HG03378 (cell line): ENCODE measurements around the gene RAET1L.
A peak's percentile ranks its signal among the peaks of the same experiment; 100 is the strongest.
"Not testable (repeated sequence)": the region's sequence is repeated elsewhere in the genome, so short reads cannot be mapped to it uniquely, and the experiment has no call there.

ENCODE experiments used
- ATAC-seq: cut with Tn5 transposase; IDR thresholded peaks from one replicate; pipeline ENCODE4 v1.9.1; 2021; ENCODE audit warnings: mild to moderate bottlenecking, moderate library complexity; ENCODE audit not compliant: unreplicated experiment

RAET1L gene

GRCh38 chr6:150017186-150017521 lies 8.2 kb downstream of the RAET1L start:
- ATAC-seq, result not testable (repeated sequence)

DNA sequence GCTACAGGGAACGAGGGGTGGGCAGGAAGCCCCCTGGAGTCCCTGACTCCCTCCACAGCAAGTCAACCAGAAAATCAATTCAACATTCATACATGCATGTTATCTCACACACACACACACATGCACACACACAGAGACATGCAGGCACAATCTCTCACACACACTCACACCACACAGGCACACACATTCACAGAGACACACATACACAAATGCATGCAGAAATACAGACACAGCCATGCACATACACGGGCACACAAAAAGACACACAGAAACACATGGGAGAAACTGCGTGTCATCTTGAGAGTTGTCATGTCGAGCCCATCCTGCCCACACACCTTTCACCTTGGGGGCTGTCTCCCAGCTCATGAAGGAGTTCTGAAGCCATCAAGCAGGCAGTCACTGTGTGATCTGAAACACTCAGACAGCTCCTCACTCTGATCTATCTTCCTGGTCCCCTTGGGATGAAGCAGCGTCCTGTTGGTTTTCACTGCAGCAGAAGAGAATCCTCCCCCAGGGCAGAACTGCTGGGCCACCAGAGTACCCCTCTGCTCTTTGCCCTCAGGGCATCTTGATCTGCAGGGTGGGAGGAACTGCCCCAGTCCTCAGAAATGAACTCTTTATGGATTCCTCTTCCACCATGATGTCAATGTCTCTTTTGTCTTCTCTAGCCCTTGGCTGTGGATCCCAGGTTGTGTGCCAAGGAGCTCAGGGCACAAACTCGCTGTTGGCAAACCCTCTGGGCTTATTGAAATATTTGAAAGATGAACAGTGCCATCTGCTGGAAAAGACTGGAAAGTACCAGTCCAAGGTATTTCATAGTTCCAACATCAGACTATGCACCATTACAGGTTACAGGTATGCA lies 8.8 kb downstream of the RAET1L start:
- no peak for ATAC-seq

- not testable (repeated sequence) for ATAC-seq
Observed at GRCh38 chr6:150015281-150016001, 9.9 kb downstream of the RAET1L start.

DNA sequence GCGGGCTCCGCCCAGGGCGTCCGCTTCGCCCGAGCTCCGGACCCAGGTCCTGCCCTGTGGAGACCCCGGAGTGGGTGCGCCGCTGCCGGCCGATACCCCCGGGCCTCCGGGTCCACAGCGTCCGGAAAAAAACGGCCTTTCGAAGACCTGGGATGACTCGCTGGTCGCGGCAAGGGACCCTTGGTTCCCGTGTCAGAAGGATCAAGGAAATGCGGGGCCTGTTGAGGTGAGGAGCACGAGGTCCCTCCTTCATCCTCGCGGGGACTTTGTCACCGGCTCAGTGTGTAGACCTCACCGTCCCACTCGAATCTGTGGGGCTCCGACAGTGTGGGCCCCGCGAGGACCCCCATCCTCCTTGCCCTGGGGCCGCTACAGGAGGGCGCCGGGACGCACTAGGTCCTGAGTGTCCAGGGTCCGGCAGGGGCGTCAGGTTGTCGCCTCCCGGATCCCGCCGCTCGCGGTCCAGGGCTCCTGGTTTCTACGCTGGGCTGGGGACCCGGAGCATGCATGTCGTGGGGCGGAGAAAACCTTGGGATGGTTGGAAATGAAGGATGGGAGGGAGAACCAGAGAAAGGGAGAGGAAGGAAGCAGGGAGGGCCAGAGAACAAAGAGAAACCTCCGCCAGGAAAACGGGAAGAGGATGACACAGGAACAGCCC lies 10.6 kb downstream of the RAET1L start:
- ATAC-seq, result not testable (repeated sequence)

- ATAC-seq, result not testable (repeated sequence)
Observed at GRCh38 chr6:150013785-150014622, 11.3 kb downstream of the RAET1L start.

DNA sequence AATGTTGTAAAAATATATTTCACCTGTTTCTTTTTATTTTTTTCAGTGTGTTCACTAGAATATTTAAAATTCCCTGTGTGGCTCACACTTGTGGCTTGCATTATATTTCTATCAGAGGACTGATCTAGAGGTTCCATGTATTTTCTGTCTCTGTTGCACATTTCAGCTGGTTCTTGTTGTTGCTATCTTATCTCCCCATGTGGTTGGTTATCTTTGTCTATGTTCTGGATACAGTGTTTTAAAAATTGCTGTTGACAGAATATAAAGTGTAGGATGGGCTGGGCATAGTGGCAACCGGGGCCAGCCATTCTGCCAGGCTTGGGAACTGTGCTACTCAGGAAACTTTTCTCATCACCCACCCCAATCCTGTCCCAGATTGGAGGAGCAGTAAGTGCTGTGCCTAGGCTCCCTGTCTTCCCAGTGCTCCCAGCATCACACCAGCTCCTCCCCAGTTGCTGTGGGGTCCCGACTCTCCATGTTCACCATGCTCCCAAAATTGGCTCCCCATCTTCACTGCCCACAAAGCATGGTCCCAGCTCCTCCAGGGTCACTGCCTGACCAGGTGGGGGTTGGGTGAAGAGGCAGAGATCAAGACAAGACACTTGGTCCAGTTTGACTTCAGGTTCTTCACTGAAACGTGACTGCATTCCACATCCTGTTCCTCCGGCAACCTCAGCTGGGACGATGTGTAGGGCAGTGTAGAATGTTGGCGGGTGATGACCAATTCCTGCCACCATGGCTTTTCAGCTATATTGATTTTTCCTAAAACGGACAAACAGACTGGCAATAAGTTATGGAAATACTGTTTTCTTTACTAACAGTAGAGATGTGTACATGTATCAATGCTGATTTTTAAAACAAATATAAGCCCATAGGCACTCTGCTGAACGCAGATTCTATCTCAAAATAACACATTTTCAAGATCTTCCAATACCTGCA lies 12.2 kb downstream of the RAET1L start:
- not testable (repeated sequence) for ATAC-seq

GRCh38 chr6:150008588-150008987 lies 16.7 kb downstream of the RAET1L start:
- no peak for ATAC-seq

DNA sequence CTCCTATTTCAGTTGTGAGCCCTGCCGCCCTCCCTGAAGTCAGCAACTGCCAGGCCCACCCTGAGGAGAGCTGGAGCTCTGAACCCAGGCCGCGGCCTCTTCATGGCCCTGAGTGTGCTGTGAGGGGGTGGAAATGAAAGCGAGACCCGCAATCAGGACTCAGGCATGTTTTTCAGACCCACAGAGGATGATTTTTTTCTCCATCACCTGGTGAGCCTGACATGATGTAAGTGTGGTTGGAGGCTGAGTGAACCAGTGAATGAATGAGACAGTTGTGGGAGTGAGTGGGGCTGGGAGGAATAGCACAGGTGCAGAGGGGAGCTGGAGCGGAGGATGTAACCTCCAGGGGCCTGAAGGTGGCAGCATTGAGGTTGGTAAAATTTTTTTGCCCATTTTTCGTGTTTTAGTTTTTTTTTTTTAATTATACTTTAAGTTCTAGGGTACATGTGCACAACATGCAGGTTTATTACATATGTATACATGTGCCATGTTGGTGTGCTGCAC lies 18.3 kb downstream of the RAET1L start:
- no peak for ATAC-seq

GRCh38 chr6:150005761-150006651 lies 19.3 kb downstream of the RAET1L start:
- no peak for ATAC-seq

DNA sequence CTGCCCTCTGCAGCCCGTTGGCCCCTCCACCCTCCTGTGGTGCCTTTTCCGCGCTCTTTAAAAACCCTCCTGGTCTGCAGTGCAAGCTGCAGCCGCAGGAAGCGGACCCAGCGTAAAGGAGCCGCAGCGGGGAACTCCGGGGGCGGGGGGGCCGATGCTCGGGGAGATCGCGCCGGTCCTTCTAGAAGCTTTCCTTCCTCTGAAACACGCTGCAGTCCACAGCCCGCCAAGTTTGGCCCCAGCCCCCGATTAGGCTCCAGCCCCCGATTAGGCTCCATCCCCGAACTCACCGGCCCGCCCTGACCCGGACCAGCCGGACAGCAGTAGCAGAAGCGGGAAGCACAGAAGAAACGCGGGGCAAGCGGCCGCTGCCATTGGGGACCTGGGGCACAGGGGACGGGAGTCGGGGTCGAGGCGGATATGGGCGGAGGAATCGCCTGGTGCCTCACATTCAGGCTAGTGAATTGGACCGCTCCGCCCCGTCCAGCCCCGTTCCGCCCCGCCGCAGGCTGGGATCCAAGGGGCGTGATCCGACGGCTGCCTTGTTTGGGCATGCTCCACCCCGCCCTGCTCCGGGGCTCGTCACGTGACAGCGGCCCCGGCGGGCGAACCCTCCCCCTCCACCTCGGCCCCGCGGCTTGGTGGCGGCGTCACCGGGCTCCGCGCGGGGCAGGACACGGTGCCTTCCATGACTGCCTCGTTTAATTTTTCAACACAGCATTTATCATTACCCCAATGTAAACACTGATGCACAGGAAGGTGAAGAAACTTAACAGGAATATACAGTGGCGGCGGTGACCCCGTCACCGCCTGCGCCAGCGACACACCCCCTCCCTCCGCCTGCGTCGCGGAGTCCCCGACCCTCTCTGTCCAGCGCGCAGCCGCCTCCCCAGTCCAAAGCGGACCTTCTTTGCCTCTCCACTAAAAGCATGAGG lies 20.3 kb downstream of the RAET1L start:
- ATAC-seq, result peak; percentile 42

GRCh38 chr6:150004101-150004782 lies 21.1 kb downstream of the RAET1L start:
- peak; percentile 33 for ATAC-seq

DNA sequence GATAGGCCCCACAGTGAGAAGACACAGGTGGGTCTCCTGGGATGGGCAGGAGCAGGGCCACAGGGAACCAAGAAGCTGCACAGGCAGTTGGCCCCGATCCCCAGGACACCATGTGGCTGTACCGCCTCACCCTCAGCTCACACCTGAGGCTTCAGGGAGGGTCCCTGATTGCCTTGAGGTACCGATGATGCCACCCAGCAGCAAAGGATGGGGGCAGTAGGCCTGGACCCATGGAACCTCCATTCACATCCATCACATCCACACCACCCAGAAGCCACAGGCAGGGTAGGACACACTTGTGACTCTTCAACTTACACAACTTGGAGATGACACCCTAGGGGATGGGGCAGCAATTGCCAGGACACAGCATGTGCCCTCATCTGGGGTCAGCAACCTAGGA lies 21.7 kb downstream of the RAET1L start:
- ATAC-seq, result not testable (repeated sequence)

- ATAC-seq, result no peak
Observed at GRCh38 chr6:150002710-150003109, 22.6 kb downstream of the RAET1L start.

DNA sequence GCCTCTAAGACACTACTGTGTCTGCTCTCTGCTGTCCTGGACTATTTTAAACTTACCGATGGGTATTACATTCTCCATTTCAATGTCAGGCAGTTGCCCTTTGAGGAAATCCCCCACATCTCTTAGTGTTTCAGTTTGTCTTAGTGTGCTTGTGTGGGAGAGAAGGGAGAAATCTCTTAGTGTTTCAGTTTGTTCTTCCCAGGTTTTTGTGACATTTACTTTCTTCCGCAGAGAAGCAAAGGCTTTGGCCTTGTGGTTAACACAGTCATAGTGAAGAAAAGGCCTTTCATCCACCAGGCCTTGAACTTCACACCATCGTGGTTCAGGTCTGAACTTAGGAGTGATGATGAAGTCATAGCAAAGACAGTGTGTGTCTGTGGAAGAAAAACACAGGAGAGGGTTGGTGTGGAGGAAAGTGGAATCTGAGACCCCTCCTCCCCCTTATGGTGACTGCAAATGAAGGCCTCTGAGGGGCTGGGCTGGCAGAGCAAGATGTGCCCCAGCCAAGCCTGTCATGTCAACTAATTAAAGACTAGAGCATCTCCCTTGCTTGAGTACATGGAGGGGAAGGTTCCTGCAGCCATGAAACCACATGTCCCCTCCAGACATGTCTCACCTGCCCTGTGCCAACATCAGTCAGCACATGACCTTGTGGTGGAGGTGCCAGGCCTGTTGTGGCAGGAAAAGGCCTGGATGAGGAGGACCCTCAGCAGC lies 23.9 kb downstream of the RAET1L start:
- peak; percentile 69 for ATAC-seq

DNA sequence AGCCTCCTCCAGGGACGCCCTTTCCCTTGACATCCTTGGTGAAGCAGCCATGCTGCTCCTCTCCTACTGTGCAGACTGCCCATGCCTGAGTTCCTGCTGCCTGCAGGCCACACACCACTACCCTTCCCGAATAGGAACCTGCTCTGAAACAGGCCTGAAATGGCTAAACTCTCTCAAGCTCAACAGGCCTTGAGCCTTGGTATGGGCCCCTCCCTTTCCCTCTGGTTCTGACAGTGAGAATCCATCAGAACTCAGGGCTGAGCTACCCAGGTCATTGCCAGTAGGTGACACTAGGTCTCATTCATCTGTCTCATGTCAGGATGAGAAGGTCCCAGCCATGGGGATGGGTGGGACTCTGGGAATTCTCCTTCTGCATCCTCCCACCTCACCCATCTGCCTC lies 25.7 kb downstream of the RAET1L start:
- ATAC-seq, result no peak

DNA sequence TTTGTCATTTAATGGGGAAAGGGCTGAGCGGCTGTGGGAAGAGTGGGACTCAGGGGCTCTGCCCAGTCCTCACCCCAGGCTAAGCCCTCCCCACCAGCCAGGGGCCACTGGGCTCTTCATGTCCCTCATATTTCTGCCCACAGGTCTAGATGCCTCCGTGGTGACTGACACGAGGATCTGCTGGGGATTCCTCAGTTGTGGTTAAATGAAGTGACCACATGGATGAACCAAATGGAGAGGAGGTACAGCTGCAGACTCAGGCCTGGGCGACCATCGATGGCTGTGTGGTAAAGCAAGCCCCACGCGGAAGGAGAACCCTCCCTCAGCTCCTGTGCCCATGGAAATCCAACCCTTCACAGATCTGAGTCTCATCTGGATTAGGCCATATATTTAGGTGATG lies 29.4 kb downstream of the RAET1L start:
- ATAC-seq, result no peak
